GM12878 (cell line): ENCODE measurements around the gene TCF7L1.

ENCODE experiments used
- CEBPB ChIP-seq, 2 experiments: fragments of 150-350 bp in 1 of 2; IDR thresholded peaks; 2 replicates each; pipeline ENCODE4 v1.6.1; 2012 to 2014; ENCODE audit warnings: low read depth in 2 of 2, low read length in 2 of 2, borderline replicate concordance in 1 of 2, inconsistent platforms in 1 of 2
- CTCF ChIP-seq, 3 experiments: IDR thresholded peaks in 2 of 3; conservative IDR thresholded peaks in 1 of 3; 2 replicates each; pipeline ENCODE4 v1.5.1; 2011; ENCODE audit warnings: low read depth in 3 of 3, low read length in 3 of 3, mild to moderate bottlenecking in 3 of 3, control low read depth in 2 of 3, moderate library complexity in 2 of 3, inconsistent platforms in 1 of 3, mixed read lengths in 1 of 3; ENCODE audit not compliant: control insufficient read depth in 2 of 3, insufficient read depth in 1 of 3; ENCODE audit errors: extremely low read depth in 1 of 3
- EP300 ChIP-seq, 2 experiments: fragments of 150-350 bp in 1 of 2; IDR thresholded peaks; 2 replicates each; pipeline ENCODE4 v1.6.1; 2011 to 2012; ENCODE audit warnings: low read depth in 2 of 2, low read length in 2 of 2, borderline replicate concordance in 1 of 2, improper control_type of control experiment in 1 of 2, inconsistent platforms in 1 of 2; ENCODE audit not compliant: control insufficient read depth in 1 of 2
- EZH2 ChIP-seq: IDR thresholded peaks from 2 replicates; pipeline ENCODE4 v1.6.1; 2012; ENCODE audit warnings: low read depth, mild to moderate bottlenecking, control low read depth, inconsistent platforms, low read length, borderline replicate concordance; ENCODE audit not compliant: control insufficient read depth
- HDAC6 ChIP-seq: fragments of 200-600 bp; sonication (generic); IDR thresholded peaks from one replicate; pipeline ENCODE4 v1.8.0; 2017; ENCODE audit warnings: antibody characterized with exemption; ENCODE audit not compliant: unreplicated experiment
- MYC ChIP-seq: IDR thresholded peaks from 2 replicates; pipeline ENCODE4 v1.6.1; 2011; ENCODE audit warnings: mild to moderate bottlenecking, low read length, moderate library complexity, inconsistent platforms; ENCODE audit not compliant: insufficient read depth, insufficient replicate concordance, insufficient read length, severe bottlenecking

GRCh38 chr2:85245891-85246290 lies 112.7 kb downstream of the TCF7L1 start:
- TF ChIP-seq HDAC6 = no peak
- no peak for TF ChIP-seq MYC
- no peak for TF ChIP-seq EZH2
- no peak for TF ChIP-seq CEBPB (IDR thresholded peaks at IDR 0.05; ENCODE audit: borderline replicate concordance in 1 of 2, low read depth in 2 of 2, low read length in 2 of 2)
- TF ChIP-seq EP300 (IDR thresholded peaks at IDR 0.05; ENCODE audit: borderline replicate concordance in 1 of 2, control insufficient read depth in 1 of 2, low read depth in 2 of 2, low read length in 2 of 2) = no peak
- TF ChIP-seq CTCF (IDR thresholded peaks at IDR 0.05 in 2 of 3, conservative IDR thresholded peaks at IDR 0.05 in 1 of 3; ENCODE audit: control insufficient read depth in 2 of 3, extremely low read depth in 1 of 3, insufficient read depth in 1 of 3, low read depth in 3 of 3, low read length in 3 of 3) = no peak
